ENCODE data around the gene LRRN4CL. TPM values are rescaled to one million over a fixed set of nuclear protein-coding genes. Genes with fewer than 3 reads are reported as not detected.
A peak's percentile ranks its signal among the peaks of the same experiment; 100 is the strongest.

Gene LRRN4CL
- total and polyA plus RNA-seq, 2 of the 8 experiments (the other 6 are each of a cell fraction or from before 2014, with no cell fraction given), result 0.05 to 0.26 TPM

DNA sequence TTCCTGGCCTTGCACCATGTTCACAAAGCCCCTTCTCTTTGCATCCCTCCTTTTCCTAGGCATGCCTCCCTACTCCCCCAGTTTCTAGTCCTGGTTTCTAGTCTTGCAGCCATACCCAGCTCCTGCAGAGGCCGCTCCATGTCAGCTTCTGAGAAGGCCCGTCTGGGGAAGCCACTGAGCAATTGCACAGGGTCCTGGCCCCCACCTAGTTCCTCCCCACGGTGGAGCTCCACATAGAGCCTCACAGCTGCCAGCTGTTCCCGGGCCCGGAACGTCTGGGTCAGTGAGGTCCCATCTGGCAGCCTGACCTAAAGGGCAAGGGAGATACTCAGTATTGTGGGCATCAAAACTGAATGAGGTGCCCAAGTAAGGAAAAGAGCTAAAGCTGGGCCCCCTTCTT, 12.6 kb downstream of the LRRN4CL start (continued):
- TF ChIP-seq, protein P1, sequence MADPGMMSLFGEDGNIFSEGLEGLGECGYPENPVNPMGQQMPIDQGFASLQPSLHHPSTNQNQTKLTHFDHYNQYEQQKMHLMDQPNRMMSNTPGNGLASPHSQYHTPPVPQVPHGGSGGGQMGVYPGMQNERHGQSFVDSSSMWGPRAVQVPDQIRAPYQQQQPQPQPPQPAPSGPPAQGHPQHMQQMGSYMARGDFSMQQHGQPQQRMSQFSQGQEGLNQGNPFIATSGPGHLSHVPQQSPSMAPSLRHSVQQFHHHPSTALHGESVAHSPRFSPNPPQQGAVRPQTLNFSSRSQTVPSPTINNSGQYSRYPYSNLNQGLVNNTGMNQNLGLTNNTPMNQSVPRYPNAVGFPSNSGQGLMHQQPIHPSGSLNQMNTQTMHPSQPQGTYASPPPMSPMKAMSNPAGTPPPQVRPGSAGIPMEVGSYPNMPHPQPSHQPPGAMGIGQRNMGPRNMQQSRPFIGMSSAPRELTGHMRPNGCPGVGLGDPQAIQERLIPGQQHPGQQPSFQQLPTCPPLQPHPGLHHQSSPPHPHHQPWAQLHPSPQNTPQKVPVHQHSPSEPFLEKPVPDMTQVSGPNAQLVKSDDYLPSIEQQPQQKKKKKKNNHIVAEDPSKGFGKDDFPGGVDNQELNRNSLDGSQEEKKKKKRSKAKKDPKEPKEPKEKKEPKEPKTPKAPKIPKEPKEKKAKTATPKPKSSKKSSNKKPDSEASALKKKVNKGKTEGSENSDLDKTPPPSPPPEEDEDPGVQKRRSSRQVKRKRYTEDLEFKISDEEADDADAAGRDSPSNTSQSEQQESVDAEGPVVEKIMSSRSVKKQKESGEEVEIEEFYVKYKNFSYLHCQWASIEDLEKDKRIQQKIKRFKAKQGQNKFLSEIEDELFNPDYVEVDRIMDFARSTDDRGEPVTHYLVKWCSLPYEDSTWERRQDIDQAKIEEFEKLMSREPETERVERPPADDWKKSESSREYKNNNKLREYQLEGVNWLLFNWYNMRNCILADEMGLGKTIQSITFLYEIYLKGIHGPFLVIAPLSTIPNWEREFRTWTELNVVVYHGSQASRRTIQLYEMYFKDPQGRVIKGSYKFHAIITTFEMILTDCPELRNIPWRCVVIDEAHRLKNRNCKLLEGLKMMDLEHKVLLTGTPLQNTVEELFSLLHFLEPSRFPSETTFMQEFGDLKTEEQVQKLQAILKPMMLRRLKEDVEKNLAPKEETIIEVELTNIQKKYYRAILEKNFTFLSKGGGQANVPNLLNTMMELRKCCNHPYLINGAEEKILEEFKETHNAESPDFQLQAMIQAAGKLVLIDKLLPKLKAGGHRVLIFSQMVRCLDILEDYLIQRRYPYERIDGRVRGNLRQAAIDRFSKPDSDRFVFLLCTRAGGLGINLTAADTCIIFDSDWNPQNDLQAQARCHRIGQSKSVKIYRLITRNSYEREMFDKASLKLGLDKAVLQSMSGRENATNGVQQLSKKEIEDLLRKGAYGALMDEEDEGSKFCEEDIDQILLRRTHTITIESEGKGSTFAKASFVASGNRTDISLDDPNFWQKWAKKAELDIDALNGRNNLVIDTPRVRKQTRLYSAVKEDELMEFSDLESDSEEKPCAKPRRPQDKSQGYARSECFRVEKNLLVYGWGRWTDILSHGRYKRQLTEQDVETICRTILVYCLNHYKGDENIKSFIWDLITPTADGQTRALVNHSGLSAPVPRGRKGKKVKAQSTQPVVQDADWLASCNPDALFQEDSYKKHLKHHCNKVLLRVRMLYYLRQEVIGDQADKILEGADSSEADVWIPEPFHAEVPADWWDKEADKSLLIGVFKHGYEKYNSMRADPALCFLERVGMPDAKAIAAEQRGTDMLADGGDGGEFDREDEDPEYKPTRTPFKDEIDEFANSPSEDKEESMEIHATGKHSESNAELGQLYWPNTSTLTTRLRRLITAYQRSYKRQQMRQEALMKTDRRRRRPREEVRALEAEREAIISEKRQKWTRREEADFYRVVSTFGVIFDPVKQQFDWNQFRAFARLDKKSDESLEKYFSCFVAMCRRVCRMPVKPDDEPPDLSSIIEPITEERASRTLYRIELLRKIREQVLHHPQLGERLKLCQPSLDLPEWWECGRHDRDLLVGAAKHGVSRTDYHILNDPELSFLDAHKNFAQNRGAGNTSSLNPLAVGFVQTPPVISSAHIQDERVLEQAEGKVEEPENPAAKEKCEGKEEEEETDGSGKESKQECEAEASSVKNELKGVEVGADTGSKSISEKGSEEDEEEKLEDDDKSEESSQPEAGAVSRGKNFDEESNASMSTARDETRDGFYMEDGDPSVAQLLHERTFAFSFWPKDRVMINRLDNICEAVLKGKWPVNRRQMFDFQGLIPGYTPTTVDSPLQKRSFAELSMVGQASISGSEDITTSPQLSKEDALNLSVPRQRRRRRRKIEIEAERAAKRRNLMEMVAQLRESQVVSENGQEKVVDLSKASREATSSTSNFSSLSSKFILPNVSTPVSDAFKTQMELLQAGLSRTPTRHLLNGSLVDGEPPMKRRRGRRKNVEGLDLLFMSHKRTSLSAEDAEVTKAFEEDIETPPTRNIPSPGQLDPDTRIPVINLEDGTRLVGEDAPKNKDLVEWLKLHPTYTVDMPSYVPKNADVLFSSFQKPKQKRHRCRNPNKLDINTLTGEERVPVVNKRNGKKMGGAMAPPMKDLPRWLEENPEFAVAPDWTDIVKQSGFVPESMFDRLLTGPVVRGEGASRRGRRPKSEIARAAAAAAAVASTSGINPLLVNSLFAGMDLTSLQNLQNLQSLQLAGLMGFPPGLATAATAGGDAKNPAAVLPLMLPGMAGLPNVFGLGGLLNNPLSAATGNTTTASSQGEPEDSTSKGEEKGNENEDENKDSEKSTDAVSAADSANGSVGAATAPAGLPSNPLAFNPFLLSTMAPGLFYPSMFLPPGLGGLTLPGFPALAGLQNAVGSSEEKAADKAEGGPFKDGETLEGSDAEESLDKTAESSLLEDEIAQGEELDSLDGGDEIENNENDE (IDR thresholded peaks at IDR 0.05; ENCODE audit: insufficient replicate concordance, low read length), result no peak
- TF ChIP-seq TAF7 (optimal IDR thresholded peaks at IDR 0.05; ENCODE audit: borderline replicate concordance, low read depth, low read length) (no peak), EGR1 (IDR thresholded peaks at IDR 0.05; ENCODE audit: borderline replicate concordance, low read depth, low read length) (no peak), SIX5 (IDR thresholded peaks at IDR 0.05; ENCODE audit: low read depth, low read length) (no peak)
- TF ChIP-seq, protein P2, sequence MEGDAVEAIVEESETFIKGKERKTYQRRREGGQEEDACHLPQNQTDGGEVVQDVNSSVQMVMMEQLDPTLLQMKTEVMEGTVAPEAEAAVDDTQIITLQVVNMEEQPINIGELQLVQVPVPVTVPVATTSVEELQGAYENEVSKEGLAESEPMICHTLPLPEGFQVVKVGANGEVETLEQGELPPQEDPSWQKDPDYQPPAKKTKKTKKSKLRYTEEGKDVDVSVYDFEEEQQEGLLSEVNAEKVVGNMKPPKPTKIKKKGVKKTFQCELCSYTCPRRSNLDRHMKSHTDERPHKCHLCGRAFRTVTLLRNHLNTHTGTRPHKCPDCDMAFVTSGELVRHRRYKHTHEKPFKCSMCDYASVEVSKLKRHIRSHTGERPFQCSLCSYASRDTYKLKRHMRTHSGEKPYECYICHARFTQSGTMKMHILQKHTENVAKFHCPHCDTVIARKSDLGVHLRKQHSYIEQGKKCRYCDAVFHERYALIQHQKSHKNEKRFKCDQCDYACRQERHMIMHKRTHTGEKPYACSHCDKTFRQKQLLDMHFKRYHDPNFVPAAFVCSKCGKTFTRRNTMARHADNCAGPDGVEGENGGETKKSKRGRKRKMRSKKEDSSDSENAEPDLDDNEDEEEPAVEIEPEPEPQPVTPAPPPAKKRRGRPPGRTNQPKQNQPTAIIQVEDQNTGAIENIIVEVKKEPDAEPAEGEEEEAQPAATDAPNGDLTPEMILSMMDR (IDR thresholded peaks at IDR 0.05; ENCODE audit: control extremely low read depth in 1 of 3, insufficient read depth in 1 of 3, low read depth in 1 of 3, low read length in 3 of 3), result peak; percentile 3 to 11 (median 9); a peak in 3 of 4 replicates

Data from H1 (cell line).